ENCODE data around the gene ST3GAL6.

ST3GAL6 gene

GRCh38 chr3:98805571-98805970 lies 42.4 kb downstream of the ST3GAL6 start:
- no CpG with 5 or more reads among the region's 6 CpGs for WGBS (ENCODE audit: extremely low coverage, insufficient coverage, insufficient read length)

GRCh38 chr3:98806521-98806920 lies 43.4 kb downstream of the ST3GAL6 start:
- H3K36me3 ChIP-seq (ENCODE audit: control insufficient read depth in 1 of 2, insufficient read depth in 2 of 2, low read length in 2 of 2): peaks cover 4 to 11% of the 10 kb centered on the region in 2 experiments
- H3K27me3 ChIP-seq (ENCODE audit: insufficient read depth, low read length): no peaks in the 10 kb centered on the region
- no peak overlapping the region for H3K9ac ChIP-seq (ENCODE audit: low read length)
- no peak overlapping the region for H4K91ac ChIP-seq (ENCODE audit: low read depth, low read length)
- no peaks in the 10 kb centered on the region for H3K9me3 ChIP-seq (ENCODE audit: insufficient read depth, low read depth, low read length)
- no peak overlapping the region for H3K23ac ChIP-seq (ENCODE audit: low read length)
- H3K4me3 ChIP-seq (ENCODE audit: low read depth, low read length): no peak overlapping the region
- no peaks in the 10 kb centered on the region for H3K79me2 ChIP-seq (ENCODE audit: control insufficient read depth, insufficient read depth, low read length, poor library complexity)
- H3K4me1 ChIP-seq (ENCODE audit: control insufficient read depth in 1 of 2, insufficient read depth in 2 of 2, low read length in 2 of 2): peaks cover 2 to 6% of the 10 kb centered on the region in 2 experiments
- no peak overlapping the region for H4K12ac ChIP-seq (ENCODE audit: low read depth, low read length)
- no peak overlapping the region for H2BK12ac ChIP-seq (ENCODE audit: low read length)
- peak; percentile 90 to 98 for DNase-seq
- H3K4me2 ChIP-seq (ENCODE audit: low read length): no peak overlapping the region
- no CpG with 5 or more reads among the region's 1 CpG for WGBS (ENCODE audit: extremely low coverage, insufficient coverage, insufficient read length)
- peak overlapping the region; percentile 14 for H3K27ac ChIP-seq (ENCODE audit: low read depth, low read length)
- H2AK5ac ChIP-seq (ENCODE audit: low read length): no peak overlapping the region
- no peak overlapping the region for H3K18ac ChIP-seq (ENCODE audit: low read length)
- H3K4ac ChIP-seq (ENCODE audit: low read depth, low read length): no peak overlapping the region
- no peaks in the 10 kb centered on the region for H3K79me1 ChIP-seq (ENCODE audit: low read length)
- no peak overlapping the region for H3K14ac ChIP-seq (ENCODE audit: low read length)
- no peak overlapping the region for H2BK5ac ChIP-seq (ENCODE audit: low read depth, low read length, poor library complexity)
- no peak overlapping the region for H2BK120ac ChIP-seq (ENCODE audit: insufficient read depth, low read length, poor library complexity)
- H4K8ac ChIP-seq (ENCODE audit: low read depth, low read length): no peak overlapping the region
- no peak overlapping the region for H2AFZ ChIP-seq (ENCODE audit: insufficient read depth, low read length, poor library complexity)

More at GRCh38 chr3:98805571-98805970, 42.4 kb downstream of the ST3GAL6 start:
- H3K9ac ChIP-seq (ENCODE audit: low read length): no peak overlapping the region
- no peak overlapping the region for H3K4me3 ChIP-seq (ENCODE audit: low read depth, low read length)
- H2BK120ac ChIP-seq (ENCODE audit: insufficient read depth, low read length, poor library complexity): no peak overlapping the region
- H4K12ac ChIP-seq (ENCODE audit: low read depth, low read length): no peak overlapping the region
- H3K23ac ChIP-seq (ENCODE audit: low read length): no peak overlapping the region
- no peaks in the 10 kb centered on the region for H3K27me3 ChIP-seq (ENCODE audit: insufficient read depth, low read length)
- peak; percentile 83 to 86 for DNase-seq
- no peaks in the 10 kb centered on the region for H3K79me1 ChIP-seq (ENCODE audit: low read length)
- no peak overlapping the region for H4K91ac ChIP-seq (ENCODE audit: low read depth, low read length)
- H3K4ac ChIP-seq (ENCODE audit: low read depth, low read length): no peak overlapping the region
- peaks cover 4 to 11% of the 10 kb centered on the region in 2 experiments for H3K36me3 ChIP-seq (ENCODE audit: control insufficient read depth in 1 of 2, insufficient read depth in 2 of 2, low read length in 2 of 2)
- H2BK12ac ChIP-seq (ENCODE audit: low read length): no peak overlapping the region
- H3K9me3 ChIP-seq (ENCODE audit: insufficient read depth, low read depth, low read length): no peaks in the 10 kb centered on the region
- no peak overlapping the region for H3K27ac ChIP-seq (ENCODE audit: low read depth, low read length)
- H2AK5ac ChIP-seq (ENCODE audit: low read length): no peak overlapping the region
- no peaks in the 10 kb centered on the region for H3K79me2 ChIP-seq (ENCODE audit: control insufficient read depth, insufficient read depth, low read length, poor library complexity)
- H3K18ac ChIP-seq (ENCODE audit: low read length): no peak overlapping the region
- no peak overlapping the region for H2AFZ ChIP-seq (ENCODE audit: insufficient read depth, low read length, poor library complexity)
- no peak overlapping the region for H3K4me2 ChIP-seq (ENCODE audit: low read length)
- no peak overlapping the region for H3K14ac ChIP-seq (ENCODE audit: low read length)
- H3K4me1 ChIP-seq (ENCODE audit: control insufficient read depth in 1 of 2, insufficient read depth in 2 of 2, low read length in 2 of 2): peaks cover 2 to 6% of the 10 kb centered on the region in 2 experiments
- H4K8ac ChIP-seq (ENCODE audit: low read depth, low read length): no peak overlapping the region
- H2BK5ac ChIP-seq (ENCODE audit: low read depth, low read length, poor library complexity): no peak overlapping the region

- peak; percentile 71 to 84 for DNase-seq
- Histone ChIP-seq H2AK5ac (ENCODE audit: low read length) (no peak overlapping the region), H3K27me3 (ENCODE audit: insufficient read depth, low read length) (no peaks in the 10 kb centered on the region), H4K12ac (ENCODE audit: low read depth, low read length) (no peak overlapping the region), H3K4ac (ENCODE audit: low read depth, low read length) (no peak overlapping the region), H3K14ac (ENCODE audit: low read length) (no peak overlapping the region), H3K18ac (ENCODE audit: low read length) (no peak overlapping the region), H3K79me1 (ENCODE audit: low read length) (no peaks in the 10 kb centered on the region), H3K23ac (ENCODE audit: low read length) (no peak overlapping the region), H4K8ac (ENCODE audit: low read depth, low read length) (no peak overlapping the region), H3K36me3 (ENCODE audit: control insufficient read depth in 1 of 2, insufficient read depth in 2 of 2, low read length in 2 of 2) (peaks cover 4 to 11% of the 10 kb centered on the region in 2 experiments), H3K9ac (ENCODE audit: low read length) (no peak overlapping the region), H4K91ac (ENCODE audit: low read depth, low read length) (no peak overlapping the region), H2BK12ac (ENCODE audit: low read length) (no peak overlapping the region), H2BK120ac (ENCODE audit: insufficient read depth, low read length, poor library complexity) (no peak overlapping the region), H2AFZ (ENCODE audit: insufficient read depth, low read length, poor library complexity) (no peak overlapping the region), H3K4me2 (ENCODE audit: low read length) (no peak overlapping the region), H3K4me1 (ENCODE audit: control insufficient read depth in 1 of 2, insufficient read depth in 2 of 2, low read length in 2 of 2) (peaks cover 2 to 6% of the 10 kb centered on the region in 2 experiments), H3K27ac (ENCODE audit: low read depth, low read length) (peak overlapping the region; percentile 14), H3K4me3 (ENCODE audit: low read depth, low read length) (no peak overlapping the region), H3K9me3 (ENCODE audit: insufficient read depth, low read depth, low read length) (no peaks in the 10 kb centered on the region), H2BK5ac (ENCODE audit: low read depth, low read length, poor library complexity) (no peak overlapping the region), H3K79me2 (ENCODE audit: control insufficient read depth, insufficient read depth, low read length, poor library complexity) (no peaks in the 10 kb centered on the region)
- WGBS (ENCODE audit: extremely low coverage, insufficient coverage, insufficient read length): no CpG with 5 or more reads among the region's 4 CpGs
Measured at GRCh38 chr3:98807011-98807410, 43.9 kb downstream of the ST3GAL6 start.

GRCh38 chr3:98807561-98807960 lies 44.4 kb downstream of the ST3GAL6 start:
- no peak overlapping the region for H3K9ac ChIP-seq (ENCODE audit: low read length)
- H4K12ac ChIP-seq (ENCODE audit: low read depth, low read length): no peak overlapping the region
- H4K91ac ChIP-seq (ENCODE audit: low read depth, low read length): no peak overlapping the region
- no peaks in the 10 kb centered on the region for H3K79me2 ChIP-seq (ENCODE audit: control insufficient read depth, insufficient read depth, low read length, poor library complexity)
- H3K4ac ChIP-seq (ENCODE audit: low read depth, low read length): no peak overlapping the region
- H2BK5ac ChIP-seq (ENCODE audit: low read depth, low read length, poor library complexity): no peak overlapping the region
- DNase-seq: peak in 1 of 2 donors; percentile 43
- H2BK120ac ChIP-seq (ENCODE audit: insufficient read depth, low read length, poor library complexity): no peak overlapping the region
- no peak overlapping the region for H3K4me2 ChIP-seq (ENCODE audit: low read length)
- H2AK5ac ChIP-seq (ENCODE audit: low read length): no peak overlapping the region
- no peak overlapping the region for H3K23ac ChIP-seq (ENCODE audit: low read length)
- H3K27me3 ChIP-seq (ENCODE audit: insufficient read depth, low read length): no peaks in the 10 kb centered on the region
- no peak overlapping the region for H2AFZ ChIP-seq (ENCODE audit: insufficient read depth, low read length, poor library complexity)
- no peak overlapping the region for H3K27ac ChIP-seq (ENCODE audit: low read depth, low read length)
- peaks cover 2 to 6% of the 10 kb centered on the region in 2 experiments for H3K4me1 ChIP-seq (ENCODE audit: control insufficient read depth in 1 of 2, insufficient read depth in 2 of 2, low read length in 2 of 2)
- H3K79me1 ChIP-seq (ENCODE audit: low read length): no peaks in the 10 kb centered on the region
- no CpG with 5 or more reads among the region's 1 CpG for WGBS (ENCODE audit: extremely low coverage, insufficient coverage, insufficient read length)
- no peak overlapping the region for H3K18ac ChIP-seq (ENCODE audit: low read length)
- no peak overlapping the region for H2BK12ac ChIP-seq (ENCODE audit: low read length)
- H3K14ac ChIP-seq (ENCODE audit: low read length): no peak overlapping the region
- H3K36me3 ChIP-seq (ENCODE audit: control insufficient read depth in 1 of 2, insufficient read depth in 2 of 2, low read length in 2 of 2): peaks cover 4 to 11% of the 10 kb centered on the region in 2 experiments
- H3K9me3 ChIP-seq (ENCODE audit: insufficient read depth, low read depth, low read length): no peaks in the 10 kb centered on the region
- H4K8ac ChIP-seq (ENCODE audit: low read depth, low read length): no peak overlapping the region
- no peak overlapping the region for H3K4me3 ChIP-seq (ENCODE audit: low read depth, low read length)

All from trophoblast cell (in vitro differentiated cells and primary cell).